ENCODE measurements around the gene PIH1D2. TPM values are rescaled to one million over a fixed set of nuclear protein-coding genes. Genes with fewer than 3 reads are reported as not detected.

The PIH1D2 gene
- total and polyA plus RNA-seq, 2 of the 4 experiments (the other 2 are of a cell fraction), result 1.1 TPM

DNA sequence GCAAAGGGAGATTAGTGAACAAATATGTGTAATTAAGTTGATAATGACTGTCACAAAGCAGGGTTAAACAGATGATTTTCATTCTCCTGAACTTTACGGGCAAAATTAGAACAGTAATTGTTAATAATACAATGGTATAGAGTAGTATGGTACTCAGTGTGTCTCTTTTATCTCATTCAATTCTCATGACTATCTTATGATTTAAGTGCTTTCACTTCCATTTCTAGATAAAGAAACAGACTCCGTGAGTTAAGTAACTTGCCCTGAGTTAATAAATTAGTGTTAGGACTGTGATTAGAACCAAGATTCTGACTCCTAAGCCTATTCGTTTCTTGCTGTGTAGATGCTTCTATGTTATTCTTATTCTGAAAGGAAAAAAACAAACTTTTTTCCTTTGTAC lies 22.0 kb downstream of the PIH1D2 start:
- Histone ChIP-seq H3K23ac (ENCODE audit: low read depth, low read length) (no peak overlapping the region), H3K4me2 (ENCODE audit: low read depth, low read length) (no peak overlapping the region), H2BK20ac (ENCODE audit: low read depth, low read length) (no peak overlapping the region), H2AK9ac (replicated peaks; ENCODE audit: low read depth, low read length, poor library complexity) (no peak overlapping the region), H3K9ac (ENCODE audit: low read depth, low read length) (no peak overlapping the region), H3K27ac (ENCODE audit: insufficient read depth, low read length) (no peak overlapping the region), H2BK15ac (ENCODE audit: low read depth, low read length) (no peak overlapping the region), H3K79me1 (ENCODE audit: low read depth in 1 of 2, low read length in 2 of 2) (peaks cover 0 to 13% of the 10 kb centered on the region in 2 experiments; a peak in 3 of 4 replicates), H2AK5ac (ENCODE audit: low read depth, low read length) (no peak overlapping the region), H3K27me3 (ENCODE audit: control insufficient read depth, insufficient read depth, low read length) (no peaks in the 10 kb centered on the region), H3K4ac (ENCODE audit: low read depth, low read length) (no peak overlapping the region), H2BK5ac (ENCODE audit: low read depth, low read length, poor library complexity, severe bottlenecking) (no peak overlapping the region), H3K4me3 (ENCODE audit: insufficient read depth, low read depth, low read length) (no peak overlapping the region), H3K4me1 (ENCODE audit: control insufficient read depth, insufficient read depth, low read length) (peaks cover 5% of the 10 kb centered on the region; the same call in 1 of the 2 replicates), H3K18ac (ENCODE audit: low read depth, low read length) (no peak overlapping the region), H2AFZ (replicated peaks; ENCODE audit: low read length, poor library complexity) (no peak overlapping the region), H4K5ac (ENCODE audit: low read depth, low read length) (no peak overlapping the region), H3K9me1 (ENCODE audit: insufficient read depth, low read length) (0 out of 2 replicates have a peak, but pooled peaks cover 3% of the 10 kb centered on the region), H2BK120ac (ENCODE audit: low read depth, low read length) (no peak overlapping the region), H3K56ac (ENCODE audit: extremely low read depth, insufficient read depth, low read length) (no peak overlapping the region), H3K14ac (replicated peaks; ENCODE audit: low read depth, low read length) (no peak overlapping the region), H4K20me1 (ENCODE audit: insufficient read depth, low read length) (peaks cover 3% of the 10 kb centered on the region; the same call in 1 of the 2 replicates), H3K36me3 (ENCODE audit: control insufficient read depth, insufficient read depth, low read length) (peaks cover 17% of the 10 kb centered on the region), H4K91ac (ENCODE audit: insufficient read depth, low read depth, low read length) (no peak overlapping the region), H4K8ac (ENCODE audit: low read depth in 2 of 2, low read length in 2 of 2) (no peak overlapping the region), H3K9me3 (ENCODE audit: control insufficient read depth, insufficient read depth, low read length) (no peaks in the 10 kb centered on the region)
- dilution Hi-C loops (cut with HindIII; ENCODE audit: low sequenced_read_pairs, unreplicated experiment) (no loop called here), in situ Hi-C loops (cut with MboI; ENCODE audit: low sequenced_read_pairs) (no loop called here), intact Hi-C loops (cut with micrococcal nuclease) (no loop called here)
- no TSS peak for BruUV-seq (replicated peaks)
- POLR2A ChIA-PET (ENCODE audit: unreplicated experiment), result interaction anchor here (0.6 kb wide), 1 partner anchor 249 kb away, joined by 4 read pairs; no protein-coding TSS in a partner anchor
- DNase-seq, result no peak
- CTCF ChIA-PET, result interaction anchor here (0.9 kb wide), 1 partner anchor 109 kb away, joined by 3 read pairs; no protein-coding TSS in a partner anchor
- ATAC-seq (ENCODE audit: low read depth), result no peak
- WGBS, 2 experiments (ENCODE audit: extremely low coverage in 2 of 2, insufficient read length in 1 of 2), result no CpG with 5 or more reads among the region's 3 CpGs
- TF ChIP-seq MAFK (IDR thresholded peaks at IDR 0.05; ENCODE audit: low read depth, low read length), result no peak
